Upper lobe of left lung (tissue), 6 donors: ENCODE data around the gene TRIM38. TPM values are rescaled to one million over a fixed set of nuclear protein-coding genes. Genes with fewer than 3 reads are reported as not detected.
"Not testable (repeated sequence)": the region's sequence is repeated elsewhere in the genome, so short reads cannot be mapped to it uniquely, and the experiment has no call there.

Experiments used
- ATAC-seq, 2 donors: fragments of 200-7000 bp; cut with Tn5 transposase; one replicate each; pipeline ENCODE4 v1.9.1; 2022; ENCODE audit warnings: mild to moderate bottlenecking in 2 of 2, moderate library complexity in 2 of 2; ENCODE audit not compliant: low FRiP score in 2 of 2
- DNase-seq, 2 donors: peaks; one replicate each; pipeline ENCODE4 v3.0.0-alpha.2; 2019 to 2020
- H3K27ac ChIP-seq, 4 donors: fragments of 200-600 bp; sonication (generic); one replicate each; pipeline ENCODE4 v1.5.1; 2016 to 2019
- H3K27me3 ChIP-seq, 4 donors: fragments of 200-600 bp; sonication (generic); one replicate each; pipeline ENCODE4 v1.5.1; 2017 to 2019
- H3K36me3 ChIP-seq, 4 donors: fragments of 200-600 bp; sonication (generic); one replicate each; pipeline ENCODE4 v1.5.1; 2016 to 2019
- H3K4me1 ChIP-seq, 4 donors: fragments of 200-600 bp; sonication (generic); one replicate each; pipeline ENCODE4 v1.5.1; 2018 to 2019
- H3K4me3 ChIP-seq, 4 donors: fragments of 200-600 bp; sonication (generic); one replicate each; pipeline ENCODE4 v1.5.1; 2017 to 2019; ENCODE audit warnings: mild to moderate bottlenecking in 2 of 4, moderate library complexity in 1 of 4
- H3K9me3 ChIP-seq, 4 donors: fragments of 200-600 bp; sonication (generic); one replicate each; pipeline ENCODE4 v1.5.1; 2018 to 2019
- EP300 ChIP-seq, 4 donors: sonication (generic); formaldehyde crosslinking; IDR thresholded peaks; one replicate each; pipeline ENCODE4 v1.5.1; 2017; ENCODE audit warnings: antibody characterized with exemption in 4 of 4, control low read depth in 2 of 4
- POLR2A ChIP-seq, 4 donors: fragments of 450-650 bp; IDR thresholded peaks; one replicate each; pipeline ENCODE4 v1.5.1; 2016 to 2017; ENCODE audit warnings: antibody characterized with exemption in 4 of 4, mild to moderate bottlenecking in 2 of 4
- POLR2AphosphoS5 ChIP-seq, 2 donors: sonication (generic); formaldehyde crosslinking; IDR thresholded peaks; one replicate each; pipeline ENCODE4 v1.5.1; 2017; ENCODE audit warnings: antibody characterized with exemption in 2 of 2
- WGBS, 2 donors: methylation state at CpG; one replicate each; pipeline ENCODE4 v1.1.5; 2017 to 2018; 5-methylcytosine and 5-hydroxymethylcytosine counted together
- total RNA-seq, 6 donors: library from RNA; depleted of rRNA in 4 of 6; stranded (reverse); fragments of >200 nt in 4 of 6; gene quantifications; one replicate each; pipeline versions ENCODE4 v1.1.0 to v1.2.1, GENCODE V29; 2016 to 2021
- TF ChIP-seq, protein P1 (sequence below), 6 experiments: fragments of 450-650 bp in 4 of 6; fragments of 200-600 bp in 2 of 6; sonication (generic) in 2 of 6; IDR thresholded peaks; one replicate each; pipeline ENCODE4 v1.5.1; 2016 to 2019; ENCODE audit warnings: antibody characterized with exemption in 6 of 6
- donor health status: DM: no; HTN: no; CAD: no; lungs with moderate emphysema.
- donor health status: DM: no; HTN: yes; CAD: no; lungs with severe emphysema.

The TRIM38 gene
- total RNA-seq, 6 donors from 2014 or later = 9.0 to 22.0 (median 14.7) TPM

DNA sequence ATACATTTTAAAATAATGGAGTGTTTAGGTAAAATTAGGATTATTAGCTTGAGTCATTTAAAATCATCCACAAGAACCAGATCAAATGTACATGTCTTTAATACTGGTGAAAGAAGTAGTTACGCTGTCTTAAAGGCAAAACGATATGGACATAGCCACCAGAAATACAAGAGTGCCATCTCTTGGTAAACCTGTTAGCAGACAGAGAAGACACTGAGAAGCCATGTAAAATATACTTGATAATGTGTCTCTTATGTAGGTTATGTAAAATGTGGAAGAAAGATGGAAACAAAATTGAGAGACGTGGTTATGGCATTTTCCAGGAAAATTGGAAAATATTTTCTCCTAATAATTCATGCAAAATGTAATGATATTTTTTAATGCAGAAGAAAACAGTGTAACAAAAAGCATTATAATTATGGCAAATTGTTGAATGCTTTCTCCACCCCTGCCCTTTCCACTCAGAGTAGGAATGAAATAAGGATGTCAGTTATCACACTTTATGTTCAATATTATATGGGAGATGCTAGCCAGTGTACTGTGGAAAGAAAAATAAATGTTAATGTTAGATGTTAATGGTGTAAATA, 19.9 kb upstream of the TRIM38 start:
- peak in 1 of 2 donors; percentile 57 for ATAC-seq

DNA sequence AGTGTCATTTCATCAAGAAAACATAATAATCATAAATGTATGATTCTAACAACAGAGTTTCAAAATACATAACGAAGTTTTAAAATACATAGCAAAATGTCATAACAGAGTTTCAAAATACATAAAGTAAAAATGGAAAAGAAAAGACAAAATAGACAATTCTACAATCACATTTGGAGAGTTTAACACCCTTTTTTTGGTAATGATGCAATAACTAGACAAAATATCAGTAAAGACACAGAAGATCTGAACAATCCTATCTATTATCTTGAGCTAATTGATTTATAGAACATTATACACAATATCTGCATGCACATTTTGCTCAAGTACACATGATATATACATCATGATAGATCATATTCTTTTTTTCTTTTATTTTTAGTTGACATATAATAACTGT, 18.7 kb upstream of the TRIM38 start:
- no peak overlapping the region for H3K4me3 ChIP-seq
- H3K27me3 ChIP-seq = no peaks in the 10 kb centered on the region
- WGBS, 2 donors = 83 to 100% methylated on average over 1 of the region's 1 CpG
- no peaks in the 10 kb centered on the region for H3K9me3 ChIP-seq
- TF ChIP-seq EP300 (IDR thresholded peaks at IDR 0.05) (no peak), POLR2AphosphoS5 (IDR thresholded peaks at IDR 0.05) (no peak), POLR2A (IDR thresholded peaks at IDR 0.05) (no peak)
- TF ChIP-seq, protein P1, sequence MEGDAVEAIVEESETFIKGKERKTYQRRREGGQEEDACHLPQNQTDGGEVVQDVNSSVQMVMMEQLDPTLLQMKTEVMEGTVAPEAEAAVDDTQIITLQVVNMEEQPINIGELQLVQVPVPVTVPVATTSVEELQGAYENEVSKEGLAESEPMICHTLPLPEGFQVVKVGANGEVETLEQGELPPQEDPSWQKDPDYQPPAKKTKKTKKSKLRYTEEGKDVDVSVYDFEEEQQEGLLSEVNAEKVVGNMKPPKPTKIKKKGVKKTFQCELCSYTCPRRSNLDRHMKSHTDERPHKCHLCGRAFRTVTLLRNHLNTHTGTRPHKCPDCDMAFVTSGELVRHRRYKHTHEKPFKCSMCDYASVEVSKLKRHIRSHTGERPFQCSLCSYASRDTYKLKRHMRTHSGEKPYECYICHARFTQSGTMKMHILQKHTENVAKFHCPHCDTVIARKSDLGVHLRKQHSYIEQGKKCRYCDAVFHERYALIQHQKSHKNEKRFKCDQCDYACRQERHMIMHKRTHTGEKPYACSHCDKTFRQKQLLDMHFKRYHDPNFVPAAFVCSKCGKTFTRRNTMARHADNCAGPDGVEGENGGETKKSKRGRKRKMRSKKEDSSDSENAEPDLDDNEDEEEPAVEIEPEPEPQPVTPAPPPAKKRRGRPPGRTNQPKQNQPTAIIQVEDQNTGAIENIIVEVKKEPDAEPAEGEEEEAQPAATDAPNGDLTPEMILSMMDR (IDR thresholded peaks at IDR 0.05) = no peak
- no peak for DNase-seq
- H3K4me1 ChIP-seq = no peaks in the 10 kb centered on the region
- no peak for ATAC-seq
- no peaks in the 10 kb centered on the region for H3K36me3 ChIP-seq
- no peak overlapping the region for H3K27ac ChIP-seq

More for the DNA sequence above, 19.9 kb upstream of the TRIM38 start:
- no peak for DNase-seq
- Histone ChIP-seq H3K4me1 (no peaks in the 10 kb centered on the region), H3K27ac (no peak overlapping the region), H3K4me3 (no peak overlapping the region), H3K36me3 (no peaks in the 10 kb centered on the region), H3K9me3 (no peaks in the 10 kb centered on the region), H3K27me3 (no peaks in the 10 kb centered on the region)
- TF ChIP-seq, protein P1 (IDR thresholded peaks at IDR 0.05) = peak in 2 of 6 experiments; percentile 16 to 23
- TF ChIP-seq EP300 (IDR thresholded peaks at IDR 0.05) = no peak
- WGBS, 2 donors = 38 to 59% methylated on average over 3 of the region's 3 CpGs

DNA sequence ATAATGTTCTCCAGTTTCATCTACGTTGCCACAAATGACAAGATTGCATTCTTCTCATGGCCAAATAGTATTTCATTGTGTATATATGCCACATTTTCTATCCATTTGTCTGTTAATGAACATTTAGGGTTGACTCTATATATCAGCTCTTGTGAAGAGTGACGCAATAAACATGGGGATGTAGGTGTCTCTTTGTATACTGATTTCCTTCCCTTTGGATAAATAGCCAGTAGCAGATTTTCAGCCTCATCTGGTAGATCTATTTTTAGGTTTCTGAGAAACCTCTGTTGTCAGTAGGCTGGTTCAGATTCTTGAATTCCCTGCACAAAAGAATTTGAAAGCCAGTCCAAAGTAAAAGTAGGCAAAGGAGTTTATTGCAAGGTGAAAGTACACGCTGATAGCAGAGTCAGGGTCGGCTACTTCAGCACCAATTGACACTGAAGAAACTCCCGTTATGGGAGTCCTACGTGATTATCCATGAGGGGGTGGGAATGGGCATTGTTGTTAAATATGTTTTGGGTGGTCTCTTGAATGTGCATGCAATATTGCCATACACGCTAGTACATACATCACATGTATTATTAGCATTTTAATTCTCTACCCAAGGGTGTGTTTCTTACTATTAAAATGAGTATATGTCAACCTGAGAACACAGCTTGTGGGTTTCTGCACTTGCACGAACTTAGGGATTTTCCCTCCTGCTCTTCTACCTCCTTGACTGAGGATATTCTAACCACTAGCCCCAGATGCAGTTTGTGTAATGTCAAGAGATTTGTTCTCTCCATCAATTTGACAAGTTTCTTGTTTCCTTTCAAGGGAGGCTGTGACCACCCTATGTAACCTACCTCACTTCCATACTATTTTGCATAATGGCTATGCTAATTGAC, 17.7 kb upstream of the TRIM38 start:
- Histone ChIP-seq H3K4me1 (no peaks in the 10 kb centered on the region), H3K27ac (no peak overlapping the region), H3K9me3 (no peaks in the 10 kb centered on the region), H3K27me3 (no peaks in the 10 kb centered on the region), H3K4me3 (no peak overlapping the region), H3K36me3 (no peaks in the 10 kb centered on the region)
- DNase-seq (no peak), ATAC-seq (no peak)
- WGBS, 2 donors = 66 to 67% methylated on average over 8 of the region's 8 CpGs
- TF ChIP-seq POLR2A (IDR thresholded peaks at IDR 0.05) (no peak), POLR2AphosphoS5 (IDR thresholded peaks at IDR 0.05) (no peak)
- TF ChIP-seq, protein P1 (IDR thresholded peaks at IDR 0.05) = no peak

DNA sequence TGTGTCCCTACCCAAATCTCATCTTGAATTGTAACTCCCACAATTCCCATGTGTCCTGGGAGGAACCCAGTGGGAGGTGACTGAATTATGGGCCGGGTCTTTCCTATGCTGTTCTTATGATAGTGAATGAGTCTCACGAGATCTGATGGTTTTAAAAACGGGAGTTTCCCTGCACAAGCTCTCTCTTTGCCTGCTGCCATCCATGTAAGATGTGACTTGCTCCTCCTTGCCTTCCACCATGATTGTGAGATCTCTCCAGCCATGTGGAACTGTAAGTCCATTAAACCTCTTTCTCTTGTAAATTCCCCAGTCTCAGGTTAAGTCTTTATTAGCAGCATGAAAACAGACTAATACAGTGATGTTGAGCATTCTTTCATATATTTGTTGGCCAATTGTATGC, 16.9 kb upstream of the TRIM38 start:
- 92 to 98% methylated on average over 3 of the region's 3 CpGs for WGBS, 2 donors
- not testable (repeated sequence) for H3K9me3 ChIP-seq, DNase-seq, H3K27me3 ChIP-seq, H3K4me1 ChIP-seq, ATAC-seq, H3K27ac ChIP-seq, H3K4me3 ChIP-seq, H3K36me3 ChIP-seq

DNA sequence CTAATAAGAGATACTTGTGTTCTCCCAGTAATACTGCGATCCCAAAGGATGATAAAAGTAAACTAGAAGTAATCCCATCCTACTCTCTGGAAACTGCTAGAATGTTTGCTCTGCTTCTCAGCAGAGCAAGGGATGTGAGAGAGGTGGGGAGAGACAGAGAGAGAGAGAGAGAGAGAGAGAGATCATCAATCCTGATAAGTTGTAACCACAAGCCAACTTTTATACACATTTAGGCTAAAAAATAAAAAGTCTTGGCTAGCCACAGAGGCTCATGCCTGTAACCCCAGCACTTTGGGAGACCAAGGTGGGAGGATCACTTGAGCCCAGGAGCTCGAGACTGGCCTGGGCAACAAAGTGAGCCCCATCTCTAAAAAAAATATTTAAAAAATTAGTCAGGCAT, 16.0 kb upstream of the TRIM38 start:
- DNase-seq = no peak
- no peaks in the 10 kb centered on the region for H3K27me3 ChIP-seq
- ATAC-seq = no peak
- no peak for TF ChIP-seq POLR2AphosphoS5 (IDR thresholded peaks at IDR 0.05)
- TF ChIP-seq POLR2A (IDR thresholded peaks at IDR 0.05) = no peak
- TF ChIP-seq EP300 (IDR thresholded peaks at IDR 0.05) = no peak
- TF ChIP-seq, protein P1 (IDR thresholded peaks at IDR 0.05) = no peak
- no peaks in the 10 kb centered on the region for H3K4me1 ChIP-seq
- no peak overlapping the region for H3K4me3 ChIP-seq
- WGBS, 2 donors = 89 to 96% methylated on average over 2 of the region's 2 CpGs
- no peaks in the 10 kb centered on the region for H3K9me3 ChIP-seq
- no peak overlapping the region for H3K27ac ChIP-seq
- H3K36me3 ChIP-seq = no peaks in the 10 kb centered on the region

DNA sequence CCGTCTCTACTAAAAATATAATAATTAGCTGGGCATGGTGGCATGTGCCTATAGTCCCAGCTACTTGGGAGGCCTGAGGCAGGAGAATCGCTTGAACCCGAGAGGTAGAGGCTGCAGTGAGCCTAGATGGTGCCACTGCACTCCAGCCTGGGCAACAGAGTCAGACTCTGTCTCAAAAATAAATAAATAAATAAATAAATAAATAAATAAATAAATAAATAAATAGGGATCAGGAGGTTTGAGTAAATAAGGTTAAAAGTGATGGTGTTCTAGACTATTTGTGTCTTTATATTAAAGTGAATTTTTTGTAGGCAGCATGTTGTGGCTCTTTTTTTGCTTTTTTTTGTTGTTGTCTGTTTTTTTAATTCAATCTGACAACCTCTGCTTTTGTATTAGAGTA, 15.1 kb upstream of the TRIM38 start:
- not testable (repeated sequence) for DNase-seq, ATAC-seq

More for the DNA sequence above, 15.1 kb upstream of the TRIM38 start:
- not testable (repeated sequence) for H3K9me3 ChIP-seq, H3K36me3 ChIP-seq, H3K27me3 ChIP-seq, H3K27ac ChIP-seq, H3K4me3 ChIP-seq, H3K4me1 ChIP-seq
- WGBS, 2 donors = 93 to 100% methylated on average over 3 of the region's 3 CpGs
